ENCODE data around the gene MRPS27. TPM values are rescaled to one million over a fixed set of nuclear protein-coding genes. Genes with fewer than 3 reads are reported as not detected.

The MRPS27 gene
- polyA plus RNA-seq, 1 experiment = 98.3 TPM

DNA sequence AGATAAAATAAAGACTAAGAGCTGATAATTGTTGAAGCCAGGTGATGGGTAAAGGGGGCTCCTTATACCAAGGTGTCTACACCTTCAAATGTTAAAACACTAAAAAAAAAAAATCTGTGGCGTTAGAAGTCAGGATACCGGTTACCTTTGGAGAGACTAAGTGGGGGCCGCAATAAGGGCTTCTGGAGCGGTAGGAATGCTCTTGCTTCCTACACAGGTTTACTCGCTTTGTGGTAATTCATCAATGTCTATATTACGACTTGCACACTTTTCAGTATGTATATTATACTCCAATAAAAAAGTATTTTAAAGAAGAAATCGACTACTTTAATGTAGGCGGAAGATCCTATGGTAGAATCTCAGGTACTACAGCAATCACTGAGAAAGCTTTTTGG lies 12.5 kb downstream of the MRPS27 start:
- DNase-seq (ENCODE audit: low read depth, low spot score) = no peak
- ChIA-PET POLR2A (interaction anchor here (0.7 to 1.5 kb wide), 4 partner anchors 12 to 525 kb away, joined by 3 to 18 read pairs (median 4); partner anchors contain the start of genes MRPS27 and PTCD2), CTCF (interaction anchor here (0.6 to 3.2 kb wide), 13 partner anchors 9 to 832 kb away, joined by 3 to 42 read pairs (median 6); no protein-coding TSS in a partner anchor)
- H3K27ac ChIP-seq (ENCODE audit: low read depth, low read length) = peak overlapping the region; percentile 95
- peak overlapping the region; percentile 88 for H3K4me3 ChIP-seq (ENCODE audit: low read depth, low read length)
- no peaks in the 10 kb centered on the region for H3K27me3 ChIP-seq (ENCODE audit: control insufficient read depth, insufficient read depth, low read length)
- H3K9me3 ChIP-seq (ENCODE audit: control insufficient read depth, insufficient read depth, low read length) = no peaks in the 10 kb centered on the region; the same call in 1 of the 2 replicates
- TF ChIP-seq, protein P1, sequence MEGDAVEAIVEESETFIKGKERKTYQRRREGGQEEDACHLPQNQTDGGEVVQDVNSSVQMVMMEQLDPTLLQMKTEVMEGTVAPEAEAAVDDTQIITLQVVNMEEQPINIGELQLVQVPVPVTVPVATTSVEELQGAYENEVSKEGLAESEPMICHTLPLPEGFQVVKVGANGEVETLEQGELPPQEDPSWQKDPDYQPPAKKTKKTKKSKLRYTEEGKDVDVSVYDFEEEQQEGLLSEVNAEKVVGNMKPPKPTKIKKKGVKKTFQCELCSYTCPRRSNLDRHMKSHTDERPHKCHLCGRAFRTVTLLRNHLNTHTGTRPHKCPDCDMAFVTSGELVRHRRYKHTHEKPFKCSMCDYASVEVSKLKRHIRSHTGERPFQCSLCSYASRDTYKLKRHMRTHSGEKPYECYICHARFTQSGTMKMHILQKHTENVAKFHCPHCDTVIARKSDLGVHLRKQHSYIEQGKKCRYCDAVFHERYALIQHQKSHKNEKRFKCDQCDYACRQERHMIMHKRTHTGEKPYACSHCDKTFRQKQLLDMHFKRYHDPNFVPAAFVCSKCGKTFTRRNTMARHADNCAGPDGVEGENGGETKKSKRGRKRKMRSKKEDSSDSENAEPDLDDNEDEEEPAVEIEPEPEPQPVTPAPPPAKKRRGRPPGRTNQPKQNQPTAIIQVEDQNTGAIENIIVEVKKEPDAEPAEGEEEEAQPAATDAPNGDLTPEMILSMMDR (IDR thresholded peaks at IDR 0.05; ENCODE audit: low read depth, low read length) = no peak

DNA sequence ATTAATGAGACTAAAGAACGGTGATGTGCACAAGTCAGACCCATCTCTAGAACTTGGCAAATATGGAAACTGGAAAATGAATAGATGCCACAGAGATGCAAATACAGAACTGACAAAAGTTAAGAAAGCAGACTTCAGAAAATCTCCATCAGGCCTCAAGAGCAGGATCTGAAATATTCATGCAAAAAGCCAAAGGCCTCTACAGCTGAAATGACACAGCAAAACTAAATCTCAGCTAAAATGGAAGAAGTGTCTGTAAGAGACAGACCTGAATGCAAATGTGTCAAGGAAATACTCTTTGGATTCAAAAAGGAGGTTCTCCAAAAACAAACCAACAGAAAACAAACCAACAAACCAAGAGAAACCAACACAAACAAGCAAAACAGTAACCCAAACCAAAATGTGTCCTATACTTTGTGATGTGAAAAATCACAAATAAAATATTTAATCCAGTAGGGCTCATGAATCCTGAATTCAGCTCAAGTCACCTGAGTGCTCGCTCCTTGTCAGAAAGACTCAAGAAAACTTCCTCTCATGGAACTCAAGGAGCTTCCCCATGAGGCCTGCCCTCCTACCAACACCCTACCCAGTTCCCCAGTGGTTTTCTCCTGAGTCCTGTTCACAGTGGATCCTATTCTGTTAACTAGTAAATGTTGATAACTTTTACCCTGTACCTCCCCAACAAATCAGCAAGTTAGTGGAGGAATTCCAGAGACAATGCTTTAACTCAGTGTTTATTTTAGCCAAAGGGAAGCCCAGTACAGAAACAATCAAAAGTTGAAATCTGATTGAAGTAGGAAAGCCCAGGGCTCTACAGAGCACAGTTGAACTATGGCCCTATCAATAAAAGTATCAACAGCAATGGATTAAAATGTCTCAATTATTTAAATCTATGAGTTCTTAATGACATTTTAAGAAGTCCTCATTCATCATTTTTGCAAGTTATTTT lies 14.6 kb downstream of the MRPS27 start:
- no peaks in the 10 kb centered on the region; the same call in 1 of the 2 replicates for H3K9me3 ChIP-seq (ENCODE audit: control insufficient read depth, insufficient read depth, low read length)
- DNase-seq (ENCODE audit: low read depth, low spot score) = no peak
- H3K27ac ChIP-seq (ENCODE audit: low read depth, low read length) = no peak overlapping the region
- no peaks in the 10 kb centered on the region for H3K27me3 ChIP-seq (ENCODE audit: control insufficient read depth, insufficient read depth, low read length)
- ChIA-PET CTCF (interaction anchor here (1.1 to 1.4 kb wide), 5 partner anchors 9 to 522 kb away, joined by 3 to 10 read pairs (median 3); partner anchors contain the start of genes MRPS27 and PTCD2), POLR2A (interaction anchor here (0.6 to 1.4 kb wide), 2 partner anchors 14 to 15 kb away, joined by 5 to 12 read pairs; partner anchors contain the start of genes MRPS27 and PTCD2)
- TF ChIP-seq, protein P1 (IDR thresholded peaks at IDR 0.05; ENCODE audit: low read depth, low read length) = no peak
- no peak overlapping the region for H3K4me3 ChIP-seq (ENCODE audit: low read depth, low read length)

- DNase-seq (ENCODE audit: low read depth, low spot score) = no peak
- no peak overlapping the region for H3K27ac ChIP-seq (ENCODE audit: low read depth, low read length)
- H3K27me3 ChIP-seq (ENCODE audit: control insufficient read depth, insufficient read depth, low read length) = no peaks in the 10 kb centered on the region
- TF ChIP-seq, protein P1 (IDR thresholded peaks at IDR 0.05; ENCODE audit: low read depth, low read length) = no peak
- no peak overlapping the region for H3K4me3 ChIP-seq (ENCODE audit: low read depth, low read length)
- CTCF ChIA-PET = interaction anchor here (0.6 kb wide), 1 partner anchor 752 kb away, joined by 4 read pairs; no protein-coding TSS in a partner anchor
- no peaks in the 10 kb centered on the region for H3K9me3 ChIP-seq (ENCODE audit: control insufficient read depth, insufficient read depth, low read length)
- POLR2A ChIA-PET = no interaction called here
Measured at GRCh38 chr5:72302171-72302570, 17.9 kb downstream of the MRPS27 start.

- POLR2A ChIA-PET = no interaction called here
- Histone ChIP-seq H3K27me3 (ENCODE audit: control insufficient read depth, insufficient read depth, low read length) (no peaks in the 10 kb centered on the region), H3K9me3 (ENCODE audit: control insufficient read depth, insufficient read depth, low read length) (no peaks in the 10 kb centered on the region), H3K4me3 (ENCODE audit: low read depth, low read length) (no peak overlapping the region), H3K27ac (ENCODE audit: low read depth, low read length) (no peak overlapping the region)
- CTCF ChIA-PET = no interaction called here
- TF ChIP-seq, protein P1 (IDR thresholded peaks at IDR 0.05; ENCODE audit: low read depth, low read length) = no peak
- DNase-seq (ENCODE audit: low read depth, low spot score) = no peak
Measured at GRCh38 chr5:72301557-72301956, 18.5 kb downstream of the MRPS27 start.

All from AG04450 (cell line).